ENCODE measurements around the gene FKBP6.
"Not testable (repeated sequence)": the region's sequence is repeated elsewhere in the genome, so short reads cannot be mapped to it uniquely, and the experiment has no call there.

Gene FKBP6

DNA sequence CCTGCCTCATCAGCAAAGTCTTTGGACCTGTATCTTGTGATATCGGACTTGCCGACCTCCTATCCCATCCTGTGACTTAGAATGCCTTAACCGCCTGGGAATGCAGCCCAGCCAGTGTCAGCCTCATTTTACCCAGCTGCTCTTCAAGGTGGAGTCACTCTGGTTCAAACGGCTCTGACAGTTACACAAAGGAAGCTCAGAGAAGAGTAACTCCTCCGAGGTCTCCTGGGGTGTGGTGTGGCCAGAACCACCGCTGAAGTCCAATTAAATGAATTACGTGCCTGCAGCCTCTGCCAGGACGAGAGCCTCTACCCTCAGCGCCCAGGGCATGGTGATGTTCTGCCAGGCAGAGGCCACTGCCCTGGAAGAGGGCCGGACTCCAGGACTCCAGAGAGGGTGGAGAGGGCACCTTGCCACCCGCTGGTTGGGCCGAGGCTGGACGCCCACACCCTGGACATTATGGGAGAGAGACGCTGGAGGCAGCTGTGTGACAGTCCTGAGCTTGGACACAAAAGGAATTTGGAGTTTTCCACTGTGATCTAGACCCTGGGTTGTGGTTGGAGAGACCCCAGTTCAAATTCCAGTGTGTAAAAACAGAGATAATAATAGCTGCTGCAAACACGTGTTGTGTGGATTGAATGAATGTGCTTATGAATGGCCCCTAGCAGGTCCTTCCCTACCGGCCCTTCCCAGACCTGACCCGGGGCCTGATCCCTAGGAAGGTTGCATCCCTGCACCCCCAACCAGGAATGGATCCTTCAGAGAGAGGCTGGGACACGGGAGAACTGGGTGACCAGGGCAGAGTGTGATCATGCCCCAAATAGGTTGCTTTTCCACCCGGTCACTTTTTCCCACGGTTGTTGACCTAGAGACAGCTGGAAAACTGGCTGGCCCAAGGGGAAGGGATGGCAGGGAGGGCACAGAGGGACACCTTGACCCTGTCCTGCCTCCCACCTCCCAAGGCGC is 67.9 kb downstream of the FKBP6 start:
- DNase-seq (ENCODE audit: low read depth): no peak

GRCh38 chr7:73397521-73398281 is 69.7 kb downstream of the FKBP6 start:
- no peak for DNase-seq (ENCODE audit: low read depth)

- peak; percentile 66 for DNase-seq (ENCODE audit: low read depth)
These were observed 71.5 kb downstream of the FKBP6 start for GRCh38 chr7:73399185-73400050.

DNA sequence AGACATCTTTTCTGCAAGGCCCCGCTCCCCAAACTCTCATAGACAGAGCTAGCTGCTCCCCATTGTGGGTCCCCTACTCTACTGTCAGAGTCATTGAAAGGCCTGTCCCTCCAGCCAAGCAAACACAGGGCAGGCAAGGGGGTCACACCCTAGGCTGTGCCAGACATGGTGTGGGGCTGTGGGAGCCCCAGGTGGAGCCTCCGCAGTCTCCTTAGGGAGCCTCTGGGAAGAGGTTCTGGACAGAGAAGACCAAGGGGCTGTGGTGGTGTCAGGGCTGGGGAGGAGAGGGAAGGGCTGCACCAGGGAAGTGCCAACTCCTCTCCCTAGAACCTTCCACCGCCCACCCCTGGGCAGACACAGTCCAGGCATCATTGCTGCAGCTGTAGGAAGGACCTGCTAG is 76.9 kb downstream of the FKBP6 start:
- not testable (repeated sequence) for DNase-seq (ENCODE audit: low read depth)
